Chondrocyte (in vitro differentiated cells): ENCODE measurements around the gene RSPH6A. TPM values are rescaled to one million over a fixed set of nuclear protein-coding genes. Genes with fewer than 3 reads are reported as not detected.

Source experiments
- DNase-seq: peaks from one replicate; pipeline ENCODE4 v3.0.0; 2021; ENCODE audit warnings: mixed read lengths, low spot score
- H3K27ac Mint-ChIP-seq: one replicate; pipeline ENCODE4 v1.8.0; 2021; ENCODE audit warnings: mild to moderate bottlenecking, moderate library complexity, mixed read lengths; ENCODE audit not compliant: unreplicated experiment
- H3K27me3 Mint-ChIP-seq: 2 replicates; pipeline ENCODE4 v1.8.0; 2021; ENCODE audit warnings: low read depth, mixed read lengths
- H3K36me3 Mint-ChIP-seq: 2 replicates; pipeline ENCODE4 v1.8.0; 2021; ENCODE audit warnings: low read depth, mixed read lengths
- H3K4me1 Mint-ChIP-seq: 2 replicates; pipeline ENCODE4 v1.8.0; 2021; ENCODE audit warnings: low read depth, mild to moderate bottlenecking, mixed read lengths
- H3K4me3 Mint-ChIP-seq: one replicate; pipeline ENCODE4 v1.8.0; 2021; ENCODE audit warnings: mild to moderate bottlenecking, moderate library complexity, mixed read lengths; ENCODE audit not compliant: unreplicated experiment
- H3K9me3 Mint-ChIP-seq: 2 replicates; pipeline ENCODE4 v1.8.0; 2021; ENCODE audit warnings: low read depth, mixed read lengths
- long read RNA-seq: library from polyadenylated mRNA; stranded (forward); transcript quantifications from one replicate; pipeline ENCODE4 v2.0.0, GENCODE V29; 2021
- total RNA-seq: library from RNA; stranded (reverse); gene quantifications from 3 replicates; pipeline ENCODE4 v1.2.1, GENCODE V29; 2021
- TF ChIP-seq, protein P1 (sequence below): fragments of 200-600 bp; sonication (generic); IDR thresholded peaks from 2 replicates; pipeline ENCODE4 v1.5.0; 2021; ENCODE audit warnings: antibody characterized with exemption, mild to moderate bottlenecking, moderate library complexity

The RSPH6A gene
- total RNA-seq = 0.15 TPM in 1 of 3 replicates, not detected in the others
- long read RNA-seq = 0 reads

DNA sequence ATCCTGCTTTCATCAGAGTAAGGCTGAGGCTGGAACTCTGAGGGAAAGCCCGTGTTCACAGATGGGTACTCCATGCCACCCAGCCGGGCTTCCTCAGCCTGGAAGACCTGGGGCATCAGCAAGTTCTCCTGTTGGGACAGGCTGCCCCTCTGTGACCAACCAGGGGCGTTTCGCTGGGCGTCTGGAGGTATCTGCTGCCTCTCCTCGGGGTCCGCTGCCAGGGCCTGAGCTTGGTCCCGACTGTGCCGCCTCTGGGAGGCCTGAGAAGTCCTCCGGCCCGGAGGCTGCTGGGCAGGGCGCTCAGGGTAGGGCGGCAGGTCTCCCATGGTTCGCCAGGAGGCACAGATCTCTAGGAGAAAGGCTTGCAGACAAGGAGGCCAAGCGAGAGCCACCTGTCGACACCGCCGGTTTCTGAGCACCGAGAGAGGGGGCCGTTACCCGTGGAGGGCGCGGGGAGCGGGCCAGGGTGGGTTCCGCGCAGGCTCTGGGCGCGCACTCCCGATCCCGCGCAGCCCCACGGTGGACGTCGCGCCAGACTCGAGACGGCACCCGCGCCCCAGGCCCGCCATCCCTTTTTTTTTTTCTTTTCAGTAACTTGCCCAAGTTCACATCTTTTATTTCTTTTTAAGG is at the start of gene RSPH6A:
Gene RSPH6A, minus strand, starts transcription at position 458 of the 630 bp plus-strand sequence. Its CDS starts 132 bp downstream, at position 326.
- no peaks in the 10 kb centered on the region for H3K27me3 Mint-ChIP-seq
- H3K4me1 Mint-ChIP-seq = peaks cover 9% of the 10 kb centered on the region
- H3K4me3 Mint-ChIP-seq = peak within 1 kb of the TSS; percentile 69
- DNase-seq = peak; percentile 84
- no peaks in the 10 kb centered on the region for H3K36me3 Mint-ChIP-seq
- H3K27ac Mint-ChIP-seq = no peak within 1 kb of the TSS
- TF ChIP-seq, protein P1, sequence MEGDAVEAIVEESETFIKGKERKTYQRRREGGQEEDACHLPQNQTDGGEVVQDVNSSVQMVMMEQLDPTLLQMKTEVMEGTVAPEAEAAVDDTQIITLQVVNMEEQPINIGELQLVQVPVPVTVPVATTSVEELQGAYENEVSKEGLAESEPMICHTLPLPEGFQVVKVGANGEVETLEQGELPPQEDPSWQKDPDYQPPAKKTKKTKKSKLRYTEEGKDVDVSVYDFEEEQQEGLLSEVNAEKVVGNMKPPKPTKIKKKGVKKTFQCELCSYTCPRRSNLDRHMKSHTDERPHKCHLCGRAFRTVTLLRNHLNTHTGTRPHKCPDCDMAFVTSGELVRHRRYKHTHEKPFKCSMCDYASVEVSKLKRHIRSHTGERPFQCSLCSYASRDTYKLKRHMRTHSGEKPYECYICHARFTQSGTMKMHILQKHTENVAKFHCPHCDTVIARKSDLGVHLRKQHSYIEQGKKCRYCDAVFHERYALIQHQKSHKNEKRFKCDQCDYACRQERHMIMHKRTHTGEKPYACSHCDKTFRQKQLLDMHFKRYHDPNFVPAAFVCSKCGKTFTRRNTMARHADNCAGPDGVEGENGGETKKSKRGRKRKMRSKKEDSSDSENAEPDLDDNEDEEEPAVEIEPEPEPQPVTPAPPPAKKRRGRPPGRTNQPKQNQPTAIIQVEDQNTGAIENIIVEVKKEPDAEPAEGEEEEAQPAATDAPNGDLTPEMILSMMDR = no peak
- H3K9me3 Mint-ChIP-seq = no peaks in the 10 kb centered on the region

DNA sequence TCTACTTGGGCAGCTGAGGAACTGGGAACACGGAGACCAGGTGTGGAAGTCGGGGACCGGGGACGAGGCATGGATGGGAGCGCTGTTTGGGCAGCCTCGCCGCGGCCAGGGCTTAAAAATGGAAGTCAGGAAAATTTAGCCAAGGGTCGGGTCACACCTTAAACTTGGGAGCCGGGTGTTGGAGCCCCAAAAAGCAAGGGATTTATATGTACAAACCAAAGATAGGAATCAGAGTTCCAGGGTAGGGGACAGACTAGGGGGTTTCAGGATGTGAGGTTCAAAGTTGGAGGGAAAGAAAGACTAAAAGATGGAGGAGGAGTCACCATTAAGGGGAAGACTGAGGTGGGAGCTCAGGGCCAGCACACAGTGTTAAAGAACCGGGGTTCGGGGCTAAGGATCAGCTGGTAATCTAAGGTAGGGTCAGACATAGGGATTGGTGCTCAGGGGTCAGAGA is 49.5 kb upstream of the RSPH6A start:
- H3K4me1 Mint-ChIP-seq = peaks cover 23% of the 10 kb centered on the region
- H3K27me3 Mint-ChIP-seq = peaks cover 26% of the 10 kb centered on the region
- H3K27ac Mint-ChIP-seq = peak overlapping the region; percentile 17
- H3K9me3 Mint-ChIP-seq = no peaks in the 10 kb centered on the region
- TF ChIP-seq, protein P1 = no peak
- peak overlapping the region; percentile 47 for H3K4me3 Mint-ChIP-seq
- H3K36me3 Mint-ChIP-seq = peaks cover 3% of the 10 kb centered on the region
- DNase-seq = no peak

DNA sequence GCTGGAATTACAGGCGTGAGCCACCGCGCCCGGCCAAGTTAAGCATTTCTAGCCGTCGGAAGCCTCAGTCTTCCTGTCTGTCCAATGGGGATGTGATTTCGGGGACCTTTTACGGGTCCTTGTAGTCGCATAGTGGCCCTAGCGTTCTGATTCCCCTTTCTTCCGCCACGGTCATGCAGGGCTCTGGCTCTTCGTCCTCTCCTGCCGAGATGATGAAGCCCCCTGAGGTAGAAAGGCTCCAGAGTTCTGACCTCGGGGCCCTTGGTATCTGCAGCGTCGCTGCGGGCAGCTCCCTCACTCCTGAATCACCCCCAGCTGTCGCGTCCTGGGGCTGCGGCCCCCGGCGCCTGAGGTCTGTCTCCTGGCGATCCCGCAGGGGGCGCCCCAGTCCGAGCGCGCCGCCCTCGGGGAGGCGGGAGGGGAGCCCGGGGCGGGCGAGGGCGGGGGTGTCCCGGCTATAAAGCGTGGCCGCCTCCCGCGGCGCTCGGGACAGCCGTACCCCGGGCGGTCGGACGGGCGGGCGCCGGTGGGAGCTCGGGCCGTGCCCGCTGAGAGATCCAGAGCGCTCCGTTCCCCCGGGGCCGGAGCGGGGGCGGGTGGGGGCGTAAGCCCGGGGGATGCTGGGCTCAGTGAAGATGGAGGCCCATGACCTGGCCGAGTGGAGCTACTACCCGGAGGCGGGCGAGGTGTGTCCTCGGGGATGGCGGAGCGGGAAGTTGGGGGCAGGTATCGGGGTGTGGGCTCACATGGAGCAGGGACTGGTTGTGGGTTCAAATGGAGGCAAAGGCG is 48.9 kb upstream of the RSPH6A start, which contains the start of gene FOXA3:
Gene FOXA3, plus strand, starts transcription at position 487 of the 789 bp plus-strand sequence. Its CDS starts 131 bp downstream, at position 618.
- H3K9me3 Mint-ChIP-seq = no peaks in the 10 kb centered on the region
- TF ChIP-seq, protein P1 = peak; percentile 82
- H3K4me3 Mint-ChIP-seq = peak within 1 kb of the TSS; percentile 90
- H3K36me3 Mint-ChIP-seq = peaks cover 6% of the 10 kb centered on the region
- H3K27ac Mint-ChIP-seq = peak within 1 kb of the TSS; percentile 17
- peaks cover 23% of the 10 kb centered on the region for H3K4me1 Mint-ChIP-seq
- H3K27me3 Mint-ChIP-seq = peaks cover 26% of the 10 kb centered on the region
- DNase-seq = no peak

DNA sequence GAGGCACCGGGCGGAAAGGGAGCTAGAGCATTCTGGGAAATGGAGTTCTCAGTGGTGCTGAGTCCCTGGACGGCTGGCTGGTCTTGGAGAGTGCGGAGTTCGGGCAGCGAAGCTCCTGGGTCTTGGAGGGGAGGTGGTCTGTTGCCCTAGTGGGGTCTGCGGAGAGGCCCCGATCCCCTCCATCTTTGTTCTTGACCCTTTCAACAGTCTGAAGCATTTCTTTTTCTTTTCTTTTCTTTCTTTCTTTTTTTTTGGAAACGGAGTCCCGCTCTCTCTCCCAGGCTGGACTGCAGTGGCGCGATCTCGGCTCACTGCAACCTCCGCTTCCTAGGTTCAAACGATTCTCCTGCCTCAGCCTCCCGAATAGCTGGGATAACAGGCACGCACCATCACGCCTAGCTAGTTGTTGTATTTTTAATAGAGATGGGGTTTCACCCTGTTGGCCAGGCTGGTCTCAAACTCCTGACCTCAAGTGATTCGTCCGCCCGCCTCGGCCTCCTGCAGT is 48.3 kb upstream of the RSPH6A start:
- H3K36me3 Mint-ChIP-seq = peaks cover 7% of the 10 kb centered on the region
- TF ChIP-seq, protein P1 = no peak
- no peak for DNase-seq
- H3K27ac Mint-ChIP-seq = no peak overlapping the region
- H3K27me3 Mint-ChIP-seq = peaks cover 26% of the 10 kb centered on the region
- peak overlapping the region; percentile 90 for H3K4me3 Mint-ChIP-seq
- H3K9me3 Mint-ChIP-seq = no peaks in the 10 kb centered on the region
- peaks cover 23% of the 10 kb centered on the region for H3K4me1 Mint-ChIP-seq
